Upper lobe of left lung (tissue), 4 donors: Measurements from ENCODE around the gene SEC11A.

Source experiments
- CTCF ChIP-seq, 6 experiments: fragments of 450-650 bp in 4 of 6; fragments of 200-600 bp in 2 of 6; sonication (generic) in 2 of 6; IDR thresholded peaks; one replicate each; pipeline ENCODE4 v1.5.1; 2016 to 2019; ENCODE audit warnings: antibody characterized with exemption in 6 of 6
- EP300 ChIP-seq, 4 donors: sonication (generic); formaldehyde crosslinking; IDR thresholded peaks; one replicate each; pipeline ENCODE4 v1.5.1; 2017; ENCODE audit warnings: antibody characterized with exemption in 4 of 4, control low read depth in 2 of 4
- POLR2A ChIP-seq, 4 donors: fragments of 450-650 bp; IDR thresholded peaks; one replicate each; pipeline ENCODE4 v1.5.1; 2016 to 2017; ENCODE audit warnings: antibody characterized with exemption in 4 of 4, mild to moderate bottlenecking in 2 of 4
- POLR2AphosphoS5 ChIP-seq, 2 donors: sonication (generic); formaldehyde crosslinking; IDR thresholded peaks; one replicate each; pipeline ENCODE4 v1.5.1; 2017; ENCODE audit warnings: antibody characterized with exemption in 2 of 2

- TF ChIP-seq POLR2A (IDR thresholded peaks at IDR 0.05) (no peak), CTCF (IDR thresholded peaks at IDR 0.05) (no peak), EP300 (IDR thresholded peaks at IDR 0.05) (no peak), POLR2AphosphoS5 (IDR thresholded peaks at IDR 0.05) (no peak)
Observed at GRCh38 chr15:84727429-84727828, 11.5 kb upstream of the SEC11A start.
